ENCODE measurements around the gene NDUFB11.

DNA sequence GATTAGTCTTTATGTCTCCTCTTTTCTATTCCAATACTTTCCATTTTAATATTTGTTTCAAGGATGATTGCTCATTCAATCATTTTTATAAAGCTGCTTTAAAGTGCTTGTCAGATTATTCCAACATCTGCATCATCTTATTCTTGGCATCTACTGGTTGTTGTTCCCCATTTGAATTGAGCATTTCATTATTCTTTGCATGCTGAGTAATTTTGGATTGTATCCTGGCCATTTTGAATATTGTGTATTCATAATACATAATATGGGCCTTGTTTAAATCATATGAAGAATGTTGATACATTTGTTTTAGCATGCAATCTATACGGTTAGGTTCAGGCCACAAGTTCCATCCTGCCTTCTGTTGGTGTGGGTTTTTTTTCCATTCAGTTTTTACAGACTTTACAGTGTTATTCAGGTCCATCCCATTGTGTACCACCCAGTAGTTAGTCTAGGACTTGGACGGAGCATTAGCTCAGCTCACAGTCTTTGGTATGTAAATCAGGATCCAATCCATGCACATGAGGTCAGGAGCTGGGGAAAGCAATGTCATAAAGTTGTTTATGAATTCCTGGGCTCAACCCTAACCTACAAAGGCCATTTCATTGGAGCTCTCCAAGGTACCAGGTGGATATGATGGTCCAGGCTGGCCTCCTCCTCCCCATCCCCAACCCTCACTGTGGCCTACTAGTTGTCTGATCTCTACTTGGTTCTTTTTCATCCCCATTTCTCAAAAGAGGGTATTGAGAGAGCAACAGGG lies 46.0 kb downstream of the NDUFB11 start:
- no peak for TF ChIP-seq TAF1 (IDR thresholded peaks at IDR 0.05; ENCODE audit: borderline replicate concordance, insufficient read depth, low read length)
- no peak for TF ChIP-seq POLR2AphosphoS5 (IDR thresholded peaks at IDR 0.05; ENCODE audit: low read depth, low read length)
- TF ChIP-seq, protein P1, sequence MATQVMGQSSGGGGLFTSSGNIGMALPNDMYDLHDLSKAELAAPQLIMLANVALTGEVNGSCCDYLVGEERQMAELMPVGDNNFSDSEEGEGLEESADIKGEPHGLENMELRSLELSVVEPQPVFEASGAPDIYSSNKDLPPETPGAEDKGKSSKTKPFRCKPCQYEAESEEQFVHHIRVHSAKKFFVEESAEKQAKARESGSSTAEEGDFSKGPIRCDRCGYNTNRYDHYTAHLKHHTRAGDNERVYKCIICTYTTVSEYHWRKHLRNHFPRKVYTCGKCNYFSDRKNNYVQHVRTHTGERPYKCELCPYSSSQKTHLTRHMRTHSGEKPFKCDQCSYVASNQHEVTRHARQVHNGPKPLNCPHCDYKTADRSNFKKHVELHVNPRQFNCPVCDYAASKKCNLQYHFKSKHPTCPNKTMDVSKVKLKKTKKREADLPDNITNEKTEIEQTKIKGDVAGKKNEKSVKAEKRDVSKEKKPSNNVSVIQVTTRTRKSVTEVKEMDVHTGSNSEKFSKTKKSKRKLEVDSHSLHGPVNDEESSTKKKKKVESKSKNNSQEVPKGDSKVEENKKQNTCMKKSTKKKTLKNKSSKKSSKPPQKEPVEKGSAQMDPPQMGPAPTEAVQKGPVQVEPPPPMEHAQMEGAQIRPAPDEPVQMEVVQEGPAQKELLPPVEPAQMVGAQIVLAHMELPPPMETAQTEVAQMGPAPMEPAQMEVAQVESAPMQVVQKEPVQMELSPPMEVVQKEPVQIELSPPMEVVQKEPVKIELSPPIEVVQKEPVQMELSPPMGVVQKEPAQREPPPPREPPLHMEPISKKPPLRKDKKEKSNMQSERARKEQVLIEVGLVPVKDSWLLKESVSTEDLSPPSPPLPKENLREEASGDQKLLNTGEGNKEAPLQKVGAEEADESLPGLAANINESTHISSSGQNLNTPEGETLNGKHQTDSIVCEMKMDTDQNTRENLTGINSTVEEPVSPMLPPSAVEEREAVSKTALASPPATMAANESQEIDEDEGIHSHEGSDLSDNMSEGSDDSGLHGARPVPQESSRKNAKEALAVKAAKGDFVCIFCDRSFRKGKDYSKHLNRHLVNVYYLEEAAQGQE (IDR thresholded peaks at IDR 0.05; ENCODE audit: insufficient read depth in 1 of 2, low read depth in 2 of 2, low read length in 2 of 2) = peak; percentile 62 to 87
- no peak for TF ChIP-seq FOXP2 (optimal IDR thresholded peaks at IDR 0.05; ENCODE audit: borderline replicate concordance, extremely low read depth, extremely low read length, insufficient read depth)
- TF ChIP-seq SIN3A (IDR thresholded peaks at IDR 0.05; ENCODE audit: borderline replicate concordance, insufficient read depth, low read length) = no peak

Measured in PFSK-1 (cell line).